HG02852 (cell line): ENCODE data around the gene AIRE.

ENCODE experiments used
- ATAC-seq: cut with Tn5 transposase; IDR thresholded peaks from one replicate; pipeline ENCODE4 v1.9.1; 2021; ENCODE audit warnings: mild to moderate bottlenecking, moderate library complexity; ENCODE audit not compliant: unreplicated experiment

Gene AIRE

DNA sequence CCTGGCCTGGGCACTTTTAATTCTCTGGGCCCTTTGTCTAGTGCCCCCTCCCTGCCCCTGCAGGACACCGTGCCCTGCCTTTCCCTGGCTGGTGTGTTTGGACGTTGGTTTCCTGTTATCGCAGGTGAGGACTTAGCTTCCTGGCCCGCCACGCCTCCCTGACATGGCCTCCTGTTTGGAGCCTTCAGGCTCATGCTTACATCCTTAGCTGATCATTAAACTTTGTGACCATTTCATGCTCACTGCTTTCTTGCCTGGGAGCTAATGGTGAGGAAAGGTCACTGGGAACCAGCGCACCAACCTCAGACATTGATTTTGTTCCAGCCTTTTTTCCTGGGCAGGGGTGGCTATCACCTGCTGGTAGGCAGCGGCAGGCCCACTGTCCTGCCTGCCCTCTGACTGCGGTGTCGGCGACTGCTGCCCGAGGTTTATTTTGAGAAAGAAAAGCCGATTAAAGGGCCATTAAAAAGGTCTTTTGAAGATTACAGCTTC, 17.9 kb downstream of the AIRE start:
- ATAC-seq, result no peak

DNA sequence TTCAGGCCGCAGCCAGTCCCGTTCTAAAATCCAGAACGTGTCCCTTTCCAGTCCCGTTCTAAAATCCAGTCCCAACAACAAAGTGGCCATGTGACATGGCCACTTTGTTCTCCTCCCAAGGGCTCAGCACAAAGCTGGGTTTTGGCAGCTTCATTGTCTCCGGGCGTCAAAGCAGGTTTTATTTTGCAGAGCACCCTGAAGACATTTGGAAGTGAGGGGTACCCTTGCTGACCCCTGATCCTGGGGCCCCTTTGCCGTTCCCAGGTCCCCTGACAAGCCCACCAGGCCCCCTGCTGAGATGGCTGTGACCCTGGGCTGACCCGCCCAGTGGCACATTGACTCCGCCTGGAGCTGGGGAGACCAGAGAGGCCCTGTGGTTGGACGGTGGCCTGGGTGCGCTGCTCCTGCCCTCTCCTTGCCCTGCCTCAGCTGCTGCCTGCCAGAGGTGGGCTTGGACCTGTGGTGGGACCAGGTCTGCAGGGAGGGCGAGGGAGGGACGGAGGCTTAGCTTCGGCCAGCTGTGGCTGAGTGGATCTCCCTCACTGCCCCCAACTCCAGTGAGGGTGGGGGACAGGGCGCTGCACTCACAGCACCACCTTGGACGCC, 18.4 kb downstream of the AIRE start:
- ATAC-seq, result no peak

DNA sequence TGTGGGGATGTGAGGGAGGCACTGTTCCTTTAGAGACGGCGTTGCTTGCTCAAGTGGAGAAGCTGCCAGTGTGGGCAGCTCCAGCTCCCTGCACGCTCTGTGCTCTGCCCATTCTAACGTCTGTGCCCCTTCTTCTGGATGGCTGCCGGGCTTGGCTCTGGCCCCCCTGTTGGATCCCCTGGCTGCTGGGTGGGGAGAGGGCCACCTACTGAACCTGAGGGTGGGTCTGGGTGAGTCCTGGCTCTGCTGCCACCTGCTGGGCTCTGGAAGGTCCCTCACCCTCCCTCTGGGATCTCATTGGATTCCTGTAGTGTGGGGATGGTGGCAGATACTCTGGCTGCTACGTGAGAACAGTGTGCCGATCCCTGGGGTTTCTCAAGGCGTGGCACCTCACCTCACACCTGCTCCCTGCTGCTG, 19.2 kb downstream of the AIRE start:
- ATAC-seq, result no peak

- ATAC-seq, result no peak
Observed at GRCh38 chr21:44305691-44306090, 20.0 kb downstream of the AIRE start.

DNA sequence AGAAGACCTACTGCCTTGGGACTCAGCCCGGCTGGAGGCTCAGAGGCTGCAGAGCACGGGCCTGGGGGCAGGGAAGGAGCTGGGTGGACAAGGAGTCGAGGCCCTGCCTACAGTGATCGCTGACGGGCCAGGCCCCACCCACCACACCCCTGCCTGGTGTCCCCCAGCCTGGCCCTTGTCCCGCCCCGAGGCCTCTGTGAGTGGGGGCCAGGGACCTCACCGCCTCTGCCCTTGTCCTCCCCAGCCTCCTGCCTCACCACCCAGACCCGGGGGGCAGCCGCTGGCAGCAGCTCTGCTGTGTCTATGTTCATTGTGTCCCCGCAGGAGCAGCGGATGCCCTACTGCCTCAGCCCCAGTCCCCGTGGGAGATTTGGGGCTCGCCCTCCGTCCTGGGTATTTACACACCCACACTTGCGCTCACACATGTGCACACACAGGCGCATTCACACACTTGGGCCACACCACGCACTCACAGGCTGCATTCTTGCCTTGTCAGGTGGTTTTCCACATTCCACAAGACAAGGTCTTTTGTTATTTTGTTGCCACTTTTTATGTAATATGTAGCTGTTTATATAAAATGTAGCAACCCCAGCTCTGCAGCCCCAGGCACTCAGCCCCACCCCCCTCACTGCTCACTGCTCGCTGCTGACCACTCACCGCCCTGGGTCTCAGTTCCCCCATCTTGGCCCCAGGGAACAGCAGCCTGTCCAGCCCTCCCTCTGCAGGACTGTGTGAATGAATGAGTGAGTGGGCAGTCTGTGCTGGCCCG, 21.4 kb downstream of the AIRE start:
- no peak for ATAC-seq

DNA sequence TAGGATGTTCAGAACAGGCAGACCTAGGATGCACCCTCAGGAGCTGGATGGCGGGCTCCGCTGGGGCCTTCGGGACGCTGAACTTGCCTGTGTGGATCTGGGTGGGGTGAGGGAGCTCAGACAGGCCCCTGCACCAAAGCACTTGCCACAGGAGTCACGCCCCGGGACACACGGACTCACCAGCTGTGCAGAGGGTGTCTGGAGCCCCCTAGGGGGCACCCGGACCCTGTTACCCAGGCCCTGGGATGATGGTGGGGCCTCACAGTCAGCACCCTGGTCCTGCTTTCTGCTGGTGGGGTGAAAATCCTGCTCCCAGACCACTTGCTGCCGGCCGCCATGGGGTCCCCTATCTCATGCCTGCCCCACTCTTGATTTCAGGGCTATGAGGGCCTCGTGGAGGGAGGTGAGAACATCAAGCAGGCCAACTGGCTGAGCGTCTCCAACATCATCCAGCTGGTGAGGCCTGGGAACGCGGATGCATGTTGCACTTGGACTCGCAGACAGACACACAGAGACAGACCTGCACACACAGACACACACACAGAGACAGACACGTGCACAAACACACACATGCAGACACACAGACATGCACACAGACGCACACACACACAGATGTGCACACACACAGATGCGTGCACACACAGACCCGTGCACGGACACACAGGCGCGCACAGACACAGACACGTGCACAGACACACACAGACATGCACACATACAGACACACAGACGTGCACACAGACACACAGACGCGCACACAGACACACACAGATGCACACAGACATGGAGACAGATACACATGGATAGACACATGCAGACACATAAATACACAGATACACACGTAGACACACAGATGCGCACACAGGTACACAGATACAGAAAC, 25.2 kb downstream of the AIRE start:
- no peak for ATAC-seq

GRCh38 chr21:44312089-44312488, 26.4 kb downstream of the AIRE start:
- no peak for ATAC-seq

DNA sequence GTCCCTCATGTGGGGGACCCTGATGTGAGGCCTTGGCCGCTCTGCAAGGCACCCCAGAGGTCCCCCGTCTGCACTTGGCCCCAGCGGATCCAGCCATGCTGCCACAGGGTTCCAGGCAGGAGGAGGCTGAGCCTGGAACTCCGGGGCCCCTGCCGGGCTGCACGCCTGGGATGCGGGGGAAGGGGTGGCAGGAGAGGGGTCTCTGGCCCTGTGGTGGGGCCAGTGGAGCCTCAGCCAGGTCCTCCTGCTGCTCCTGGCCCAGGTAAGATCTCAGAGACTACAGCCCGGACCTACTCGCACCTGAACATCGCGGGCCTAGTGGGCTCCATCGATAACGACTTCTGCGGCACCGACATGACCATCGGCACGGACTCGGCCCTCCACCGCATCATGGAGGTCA, 27.0 kb downstream of the AIRE start:
- no peak for ATAC-seq

DNA sequence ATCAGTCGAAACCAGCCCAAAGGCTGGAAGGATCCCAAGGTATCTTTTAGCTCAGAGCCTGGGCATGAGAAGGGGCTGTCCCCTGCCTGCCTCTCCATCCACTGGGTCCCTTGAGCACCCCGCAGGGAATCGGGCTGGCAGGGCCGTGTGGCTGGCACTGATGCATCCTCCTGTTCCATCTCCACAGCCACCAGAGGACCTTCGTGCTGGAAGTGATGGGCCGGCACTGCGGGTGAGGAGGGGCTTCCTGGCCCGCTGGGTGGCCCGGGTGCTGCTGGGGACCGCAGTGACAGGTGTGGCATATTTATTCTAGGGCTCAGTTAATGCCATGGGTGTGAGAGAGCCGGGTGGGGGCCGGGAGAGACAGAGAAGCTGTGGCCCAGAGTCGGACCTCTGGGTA, 27.8 kb downstream of the AIRE start:
- no peak for ATAC-seq

GRCh38 chr21:44314128-44314527, 28.5 kb downstream of the AIRE start:
- no peak for ATAC-seq

GRCh38 chr21:44314561-44314960, 28.9 kb downstream of the AIRE start:
- no peak for ATAC-seq

- no peak for ATAC-seq
Observed at GRCh38 chr21:44315691-44316203, 30.1 kb downstream of the AIRE start.

DNA sequence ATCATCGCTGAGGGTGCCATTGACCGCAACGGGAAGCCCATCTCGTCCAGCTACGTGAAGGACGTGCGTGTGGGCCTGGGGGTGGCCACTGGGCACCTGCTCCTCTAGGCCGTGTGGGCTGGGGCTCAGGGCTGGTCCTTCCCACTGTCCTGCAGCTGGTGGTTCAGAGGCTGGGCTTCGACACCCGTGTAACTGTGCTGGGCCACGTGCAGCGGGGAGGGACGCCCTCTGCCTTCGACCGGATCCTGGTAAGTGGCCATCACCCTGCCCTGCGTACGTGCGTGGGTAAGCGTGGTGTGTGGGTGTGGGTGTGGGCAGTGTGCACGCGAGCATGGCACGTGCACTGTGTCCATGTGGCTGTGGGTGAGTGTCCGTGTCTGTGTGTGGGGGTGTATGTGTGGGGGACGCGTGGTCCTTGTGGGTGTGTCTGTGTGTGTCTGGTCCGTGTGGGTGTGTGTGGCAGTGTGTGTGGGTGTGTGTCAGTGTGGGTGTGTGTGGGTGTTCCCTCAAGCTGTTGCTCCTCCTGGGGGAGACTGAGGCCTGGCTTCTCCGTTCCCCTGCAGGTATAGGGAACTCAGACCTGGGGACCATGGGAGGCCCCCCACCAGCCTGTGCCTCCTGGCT, 30.7 kb downstream of the AIRE start:
- ATAC-seq, result no peak

DNA sequence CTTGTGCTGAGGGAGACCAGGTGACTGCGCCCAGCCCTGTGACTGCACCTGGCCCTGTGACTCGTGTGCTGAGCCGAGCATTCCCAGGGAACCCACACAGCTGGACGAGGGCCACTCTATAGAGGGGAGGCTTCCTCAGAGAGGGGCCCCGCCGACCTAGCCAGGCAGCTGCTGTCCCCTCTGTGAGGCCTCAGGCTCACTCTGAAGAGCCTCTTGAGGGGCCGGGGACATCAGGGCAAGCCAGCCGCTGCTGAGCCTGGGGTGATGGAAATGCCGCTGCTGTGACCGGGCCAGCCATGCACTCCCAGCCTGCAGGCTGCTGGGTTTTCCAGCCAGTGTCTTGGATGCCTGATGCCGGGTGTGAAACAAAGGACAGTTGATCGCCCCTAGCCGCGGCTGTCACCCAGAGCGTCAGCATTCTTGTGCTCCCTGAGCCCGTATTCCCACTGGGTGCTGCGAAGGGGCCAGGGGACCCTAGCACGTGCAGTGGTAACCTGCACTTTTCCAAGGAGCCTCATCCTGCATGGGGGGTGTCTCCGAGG, 31.6 kb downstream of the AIRE start:
- no peak for ATAC-seq

DNA sequence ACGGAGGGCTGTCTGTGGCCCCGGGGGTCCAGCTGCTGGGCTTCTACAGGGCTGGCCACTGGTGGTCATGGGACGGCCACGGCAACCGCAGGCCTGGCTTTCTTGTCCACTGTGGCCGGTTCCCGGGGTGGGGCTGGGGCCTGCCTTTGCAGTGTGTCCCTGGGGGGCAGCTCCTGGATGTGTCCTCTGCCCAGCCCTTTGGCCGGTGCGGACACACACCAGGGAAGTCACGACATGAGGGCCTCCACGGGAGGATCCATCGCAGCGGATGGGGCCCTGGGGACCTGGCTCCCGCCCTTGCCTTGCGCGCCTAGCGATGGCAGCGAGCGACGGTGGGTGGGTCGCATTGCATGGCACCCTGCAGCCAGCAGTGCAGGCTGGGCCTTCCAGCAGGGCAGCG, 32.2 kb downstream of the AIRE start:
- ATAC-seq, result no peak

DNA sequence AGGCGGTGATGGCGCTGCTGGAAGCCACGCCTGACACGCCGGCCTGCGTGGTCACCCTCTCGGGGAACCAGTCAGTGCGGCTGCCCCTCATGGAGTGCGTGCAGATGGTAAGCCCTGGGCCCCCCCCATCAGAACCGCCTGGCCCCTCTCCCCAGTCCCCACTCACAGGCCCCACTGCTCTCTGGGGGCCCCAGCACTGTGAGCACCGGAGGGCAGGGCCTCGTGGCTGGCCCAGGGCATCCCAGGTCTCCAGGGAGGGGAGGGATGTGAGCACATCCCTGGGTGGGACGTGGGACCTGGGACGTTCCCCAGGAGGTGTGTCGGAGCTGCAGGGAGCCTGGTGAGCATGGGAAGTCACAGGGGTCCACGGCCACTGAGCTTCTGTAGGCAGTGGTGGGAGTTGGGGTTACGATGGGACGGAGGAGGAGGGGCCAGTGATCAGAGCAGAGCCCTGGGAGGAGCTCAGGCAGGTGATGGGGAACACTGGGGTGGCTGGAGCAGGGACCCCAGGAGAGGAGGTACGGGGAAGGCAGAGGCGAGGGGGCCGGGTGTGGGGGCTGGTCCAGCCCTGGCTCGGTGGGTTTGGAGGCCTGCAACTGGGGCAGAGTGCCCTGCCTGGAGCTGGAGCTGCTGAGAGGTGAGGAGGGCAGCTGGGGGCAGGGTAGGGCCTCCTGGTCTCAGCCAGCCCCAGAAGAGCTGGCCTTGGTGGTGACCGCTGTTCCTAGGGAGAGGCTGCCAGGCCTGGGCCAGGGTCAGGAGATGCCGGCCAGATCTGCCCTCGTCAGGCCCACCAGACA, 33.0 kb downstream of the AIRE start:
- no peak for ATAC-seq

DNA sequence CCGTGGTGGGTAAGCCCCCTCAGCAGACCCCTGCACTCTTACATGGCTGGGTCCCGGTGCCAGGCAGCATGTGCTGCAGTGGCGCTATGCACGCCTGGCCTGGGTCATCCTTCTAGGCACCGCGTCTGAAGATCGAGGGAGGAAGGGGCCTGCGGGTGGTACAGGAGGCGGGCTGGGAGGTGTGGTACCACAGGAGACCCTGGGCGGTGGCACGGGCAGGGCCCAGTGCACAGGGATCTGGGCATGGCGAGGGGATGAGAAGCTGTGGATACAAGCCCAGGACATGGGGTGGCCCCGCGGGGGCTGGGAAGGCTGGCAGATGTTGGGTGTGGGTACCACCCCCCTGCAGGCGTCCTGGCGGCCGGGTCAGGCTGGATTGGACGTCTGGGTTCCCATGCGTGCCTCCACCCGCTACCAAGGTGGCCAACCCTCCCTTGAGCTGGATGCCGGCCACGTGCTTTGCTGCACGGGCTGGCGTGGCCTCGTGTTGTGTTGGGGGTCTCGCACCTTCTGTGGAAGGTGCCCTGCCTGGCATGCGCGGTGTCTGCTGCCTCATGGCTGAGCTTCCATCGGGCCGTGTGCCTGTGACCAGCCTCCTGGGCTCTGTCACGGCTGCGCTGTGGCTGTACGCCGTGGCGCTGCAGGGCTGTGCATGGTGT, 33.9 kb downstream of the AIRE start:
- ATAC-seq, result no peak

GRCh38 chr21:44320847-44321246, 35.2 kb downstream of the AIRE start:
- ATAC-seq, result no peak

DNA sequence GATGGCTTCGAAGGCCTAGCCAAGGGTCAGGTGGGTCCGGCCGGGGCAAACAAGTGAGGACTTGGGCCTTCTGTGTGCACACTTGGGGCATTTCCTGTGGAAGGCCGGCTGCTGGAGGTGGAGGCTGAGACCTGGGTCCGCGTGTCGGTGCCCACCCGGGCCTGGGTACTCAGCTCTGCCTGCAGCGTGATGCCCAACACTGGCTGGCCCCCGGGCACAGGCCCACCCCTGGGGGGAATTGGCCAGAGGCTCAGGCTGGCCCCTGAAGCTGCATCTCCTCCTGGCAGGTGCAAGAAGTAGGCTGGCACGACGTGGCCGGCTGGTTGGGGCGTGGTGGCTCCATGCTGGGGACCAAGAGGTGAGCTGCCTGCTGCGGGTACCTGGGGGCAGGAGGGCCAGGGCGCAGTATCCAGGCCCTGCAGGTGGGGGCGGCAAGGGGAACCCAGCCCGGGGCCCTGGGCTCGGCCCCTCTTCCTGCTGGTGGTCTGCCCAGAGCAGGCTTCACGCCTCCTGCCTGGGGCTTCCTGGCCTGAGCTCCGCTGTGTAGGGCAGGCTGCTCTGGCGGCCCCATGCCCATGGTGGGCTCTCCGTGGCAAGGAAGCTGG, 36.3 kb downstream of the AIRE start:
- ATAC-seq, result no peak
